Measurements from ENCODE around the gene LRRC3B. TPM values are rescaled to one million over a fixed set of nuclear protein-coding genes. Genes with fewer than 3 reads are reported as not detected.

Gene LRRC3B
- total RNA-seq, 6 experiments from 2014 or later: not detected

DNA sequence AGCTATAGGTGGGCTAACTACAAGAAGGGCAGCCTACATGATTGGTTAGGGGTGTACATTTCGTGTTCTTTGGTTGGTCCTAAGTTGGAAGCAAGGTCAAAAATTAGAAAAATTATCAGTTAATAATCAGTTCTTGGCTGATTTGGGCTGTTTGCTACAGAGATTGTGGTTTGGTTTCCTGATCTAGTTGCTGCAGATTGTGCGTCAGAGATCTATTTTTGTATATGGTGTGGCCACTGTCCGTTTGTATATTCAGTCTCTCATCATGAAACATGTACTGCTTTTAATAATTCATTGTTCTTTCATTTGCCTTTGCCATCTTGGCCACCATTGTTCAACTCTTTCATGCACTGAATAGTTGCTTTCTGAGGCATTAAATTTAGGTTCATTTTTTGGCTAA lies 80.9 kb downstream of the LRRC3B start:
- 56% methylated on average over 3 of the region's 3 CpGs for WGBS (ENCODE audit: insufficient coverage, low coverage, low lambda C conversion rate, missing lambda C conversion rate)
- no peak overlapping the region for H3K27ac ChIP-seq
- no peaks in the 10 kb centered on the region for H3K27me3 ChIP-seq
- intact Hi-C loops (cut with DNase I): no loop called here
- no peak for ATAC-seq
- no peak for DNase-seq
- no peaks in the 10 kb centered on the region for H3K9me3 ChIP-seq
- H3K36me3 ChIP-seq: no peaks in the 10 kb centered on the region
- TF ChIP-seq, protein P1, sequence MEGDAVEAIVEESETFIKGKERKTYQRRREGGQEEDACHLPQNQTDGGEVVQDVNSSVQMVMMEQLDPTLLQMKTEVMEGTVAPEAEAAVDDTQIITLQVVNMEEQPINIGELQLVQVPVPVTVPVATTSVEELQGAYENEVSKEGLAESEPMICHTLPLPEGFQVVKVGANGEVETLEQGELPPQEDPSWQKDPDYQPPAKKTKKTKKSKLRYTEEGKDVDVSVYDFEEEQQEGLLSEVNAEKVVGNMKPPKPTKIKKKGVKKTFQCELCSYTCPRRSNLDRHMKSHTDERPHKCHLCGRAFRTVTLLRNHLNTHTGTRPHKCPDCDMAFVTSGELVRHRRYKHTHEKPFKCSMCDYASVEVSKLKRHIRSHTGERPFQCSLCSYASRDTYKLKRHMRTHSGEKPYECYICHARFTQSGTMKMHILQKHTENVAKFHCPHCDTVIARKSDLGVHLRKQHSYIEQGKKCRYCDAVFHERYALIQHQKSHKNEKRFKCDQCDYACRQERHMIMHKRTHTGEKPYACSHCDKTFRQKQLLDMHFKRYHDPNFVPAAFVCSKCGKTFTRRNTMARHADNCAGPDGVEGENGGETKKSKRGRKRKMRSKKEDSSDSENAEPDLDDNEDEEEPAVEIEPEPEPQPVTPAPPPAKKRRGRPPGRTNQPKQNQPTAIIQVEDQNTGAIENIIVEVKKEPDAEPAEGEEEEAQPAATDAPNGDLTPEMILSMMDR (IDR thresholded peaks at IDR 0.05): no peak
- TF ChIP-seq POLR2A (IDR thresholded peaks at IDR 0.05): no peak
- H3K4me1 ChIP-seq: no peaks in the 10 kb centered on the region
- no peak overlapping the region for H3K4me3 ChIP-seq

DNA sequence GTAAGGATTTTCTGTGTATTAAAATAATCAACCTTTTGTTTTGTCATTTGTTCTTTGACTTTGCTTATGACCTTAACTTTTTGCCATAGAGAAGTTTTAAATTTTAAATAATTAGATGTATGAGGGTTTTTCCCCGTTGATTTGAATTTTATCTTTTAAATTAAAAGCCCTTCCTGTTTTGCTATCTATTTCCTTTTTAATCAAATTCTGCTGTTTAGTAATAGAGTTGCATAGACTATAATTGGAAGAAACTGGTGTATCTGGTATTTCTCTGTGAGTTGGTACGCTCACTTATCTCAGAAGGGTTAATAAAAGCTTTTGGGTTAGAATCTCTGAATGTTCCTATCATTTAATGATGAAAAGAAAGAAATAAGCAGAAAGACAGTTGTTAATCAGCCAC lies 82.2 kb downstream of the LRRC3B start:
- Histone ChIP-seq H3K4me3 (no peak overlapping the region), H3K27ac (no peak overlapping the region), H3K4me1 (no peaks in the 10 kb centered on the region), H3K27me3 (no peaks in the 10 kb centered on the region), H3K9me3 (no peaks in the 10 kb centered on the region), H3K36me3 (no peaks in the 10 kb centered on the region)
- TF ChIP-seq, protein P1 (IDR thresholded peaks at IDR 0.05): no peak
- TF ChIP-seq POLR2A (IDR thresholded peaks at IDR 0.05): no peak
- intact Hi-C loops (cut with DNase I): no loop called here
- no peak for DNase-seq
- 47% methylated on average over 2 of the region's 2 CpGs for WGBS (ENCODE audit: insufficient coverage, low coverage, low lambda C conversion rate, missing lambda C conversion rate)
- ATAC-seq: no peak

DNA sequence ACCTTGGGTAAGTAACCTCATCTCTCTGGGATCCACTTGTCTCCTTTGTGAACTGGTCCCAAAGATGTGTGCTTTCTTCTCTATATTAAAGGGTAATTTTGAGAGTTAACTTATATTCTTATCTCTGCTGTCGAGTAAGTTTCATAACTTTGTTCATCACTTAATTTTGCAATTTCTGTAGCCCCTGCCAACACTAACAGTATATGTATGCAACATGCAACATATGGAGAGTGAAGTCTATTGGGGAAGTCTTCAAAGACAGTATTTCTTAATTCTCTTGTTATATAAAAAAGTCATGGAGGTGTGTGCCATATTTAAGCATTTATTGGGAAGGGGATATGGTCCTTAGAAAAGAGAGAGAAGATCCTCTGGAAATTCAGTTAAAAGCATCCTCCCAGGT lies 85.9 kb downstream of the LRRC3B start:
- H3K27me3 ChIP-seq: no peaks in the 10 kb centered on the region
- TF ChIP-seq POLR2A (IDR thresholded peaks at IDR 0.05): no peak
- TF ChIP-seq, protein P1 (IDR thresholded peaks at IDR 0.05): no peak
- no peak overlapping the region for H3K27ac ChIP-seq
- 42% methylated on average over 1 of the region's 1 CpG for WGBS (ENCODE audit: insufficient coverage, low coverage, low lambda C conversion rate, missing lambda C conversion rate)
- ATAC-seq (no peak), DNase-seq (no peak)
- H3K4me3 ChIP-seq: no peak overlapping the region
- H3K36me3 ChIP-seq: no peaks in the 10 kb centered on the region
- no peaks in the 10 kb centered on the region for H3K4me1 ChIP-seq
- intact Hi-C loops (cut with DNase I): no loop called here
- H3K9me3 ChIP-seq: no peaks in the 10 kb centered on the region

DNA sequence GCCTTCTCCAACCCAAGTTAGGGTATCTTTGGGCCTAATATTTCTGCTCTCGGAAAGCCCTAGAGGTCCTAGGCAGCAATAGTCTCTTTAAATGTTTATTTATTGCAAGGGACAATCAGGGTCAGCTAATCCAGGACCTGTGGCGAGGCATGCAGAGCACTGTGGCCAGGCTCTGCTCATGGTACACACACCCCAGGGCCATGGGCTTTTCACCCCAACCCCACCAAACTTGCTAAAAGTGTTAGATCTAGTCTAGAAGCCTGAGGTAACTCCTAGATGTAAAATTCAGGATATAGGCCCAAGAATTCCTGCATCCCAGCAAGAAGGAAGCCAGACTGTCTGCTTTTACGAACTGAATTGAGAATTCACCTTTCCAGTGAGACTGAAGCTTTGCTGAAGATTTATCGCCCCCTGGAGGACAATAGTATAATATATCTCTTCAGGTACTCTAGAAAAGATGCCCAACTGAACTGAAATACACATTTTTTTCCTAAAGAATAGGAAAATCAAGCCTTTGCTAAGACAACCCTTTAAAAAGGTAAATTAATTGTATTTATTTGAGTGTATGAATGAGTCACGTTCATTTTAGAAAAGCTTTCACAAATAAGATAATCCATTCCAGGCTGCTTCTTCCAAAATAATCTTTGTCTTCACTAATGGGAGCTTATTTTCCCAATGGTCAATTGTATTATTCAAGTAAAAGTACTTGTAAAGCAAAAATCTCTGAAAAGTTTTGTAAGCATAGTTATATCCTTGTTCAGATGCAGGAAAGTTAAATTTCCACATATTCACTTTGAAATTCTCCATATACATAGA lies 89.8 kb downstream of the LRRC3B start:
- TF ChIP-seq POLR2A (IDR thresholded peaks at IDR 0.05): no peak
- TF ChIP-seq, protein P1 (IDR thresholded peaks at IDR 0.05): peak; percentile 63 to 76 (median 71)
- no peak for DNase-seq
- peak; percentile 73 to 83 (median 77) for ATAC-seq
- intact Hi-C loops (cut with DNase I): no loop called here
- H3K27me3 ChIP-seq: no peaks in the 10 kb centered on the region
- no peaks in the 10 kb centered on the region for H3K9me3 ChIP-seq
- no peak overlapping the region for H3K27ac ChIP-seq
- peaks cover 0 to 5% (median 2%) of the 10 kb centered on the region in 4 donors for H3K4me1 ChIP-seq
- H3K36me3 ChIP-seq: no peaks in the 10 kb centered on the region
- no peak overlapping the region for H3K4me3 ChIP-seq
- WGBS (ENCODE audit: insufficient coverage, low coverage, low lambda C conversion rate, missing lambda C conversion rate): 29% methylated on average over 4 of the region's 5 CpGs

Measured in right lobe of liver (tissue), 6 donors.